Measurements from ENCODE around the gene ASIC2.

- no peak for TF ChIP-seq CTCF (IDR thresholded peaks at IDR 0.05 in 8 of 11, conservative IDR thresholded peaks at IDR 0.05 in 3 of 11)
- TF ChIP-seq POLR2AphosphoS5 (IDR thresholded peaks at IDR 0.05), result no peak
These were observed 73.1 kb downstream of the ASIC2 start for GRCh38 chr17:33220036-33220435.
